IPS-15b (cell line): ENCODE measurements around the gene TIE1.

ENCODE experiments used
- H3K27me3 ChIP-seq: one replicate; pipeline ENCODE4 v1.6.1; 2013; ENCODE audit warnings: low read length; ENCODE audit not compliant: control insufficient read depth, insufficient read depth
- H3K36me3 ChIP-seq: one replicate; pipeline ENCODE4 v1.6.1; 2013; ENCODE audit warnings: low read length; ENCODE audit not compliant: control insufficient read depth, insufficient read depth
- H3K4me1 ChIP-seq: one replicate; pipeline ENCODE4 v1.6.1; 2013; ENCODE audit warnings: mild to moderate bottlenecking, low read length; ENCODE audit not compliant: control insufficient read depth, insufficient read depth
- H3K4me3 ChIP-seq: one replicate; pipeline ENCODE4 v1.5.1; 2013; ENCODE audit warnings: low read depth, low read length
- H3K9ac ChIP-seq: one replicate; pipeline ENCODE4 v1.6.1; 2013; ENCODE audit warnings: low read depth, mild to moderate bottlenecking, low read length
- H3K9me3 ChIP-seq: one replicate; pipeline ENCODE4 v1.6.1; 2013; ENCODE audit warnings: mild to moderate bottlenecking, low read length; ENCODE audit not compliant: control insufficient read depth, insufficient read depth

Gene TIE1

DNA sequence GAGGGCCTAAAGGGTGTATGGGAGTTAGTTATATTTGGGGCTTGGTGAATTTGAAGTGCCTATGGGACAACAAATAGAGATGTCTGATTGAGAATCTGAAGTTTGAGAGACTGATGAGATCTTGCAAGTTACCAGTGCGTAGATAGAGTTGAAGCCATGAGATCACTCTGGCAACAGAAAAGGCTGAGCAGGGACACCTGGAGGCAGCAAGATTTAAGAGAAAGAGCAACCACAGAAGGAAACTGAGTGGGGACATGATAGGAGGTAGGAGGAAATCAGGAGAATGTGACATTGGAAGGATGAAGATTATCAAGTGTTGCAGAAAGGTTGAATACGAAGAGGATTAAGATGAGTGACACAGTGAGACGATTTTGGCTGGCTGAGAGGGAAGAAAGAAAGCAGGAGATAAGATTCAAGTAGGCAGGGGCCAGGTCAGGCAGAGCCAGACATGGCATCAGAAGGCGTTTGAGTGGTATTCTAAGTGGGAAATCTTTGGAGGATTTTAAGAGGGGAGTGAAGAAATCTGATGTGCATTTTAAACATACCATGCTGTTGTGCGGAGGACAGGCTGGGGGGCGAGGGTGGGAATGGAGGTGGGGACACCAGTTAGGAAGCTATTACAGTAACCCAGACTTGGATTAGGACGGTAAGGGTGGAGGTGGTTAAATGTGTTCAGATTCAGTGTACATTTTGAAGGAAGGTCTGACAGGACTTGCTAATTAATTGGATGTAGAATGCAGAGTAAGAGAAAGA is 33.8 kb downstream of the TIE1 start:
- Histone ChIP-seq H3K36me3 (no peaks in the 10 kb centered on the region), H3K27me3 (no peaks in the 10 kb centered on the region), H3K4me1 (peaks cover 3% of the 10 kb centered on the region), H3K9ac (no peak overlapping the region), H3K4me3 (no peak overlapping the region), H3K9me3 (no peaks in the 10 kb centered on the region)

DNA sequence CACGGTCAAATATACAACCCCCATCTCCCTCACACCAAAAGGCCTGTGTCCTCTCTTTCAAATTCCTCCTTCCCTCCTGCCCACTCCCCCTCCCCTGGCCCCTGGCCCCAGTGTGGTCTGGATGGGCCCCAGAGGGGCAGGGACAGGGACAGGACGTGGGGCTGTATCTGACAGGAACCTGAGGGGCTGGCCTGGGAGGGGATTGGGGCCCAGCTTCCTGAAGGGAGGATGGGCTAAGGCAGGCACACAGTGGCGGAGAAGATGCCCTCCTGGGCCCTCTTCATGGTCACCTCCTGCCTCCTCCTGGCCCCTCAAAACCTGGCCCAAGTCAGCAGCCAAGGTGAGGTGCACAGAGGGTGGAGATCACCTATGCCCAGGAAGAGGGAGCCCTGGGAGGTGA is 36.8 kb downstream of the TIE1 start, which contains the start of gene MPL:
TSS of gene MPL (plus strand) at position 231 of the 400 bp plus-strand sequence. CDS start at position 262, 31 bp downstream.
- H3K4me1 ChIP-seq = no peaks in the 10 kb centered on the region
- no peaks in the 10 kb centered on the region for H3K36me3 ChIP-seq
- H3K27me3 ChIP-seq = no peaks in the 10 kb centered on the region
- H3K4me3 ChIP-seq = no peak within 1 kb of the TSS
- no peak within 1 kb of the TSS for H3K9ac ChIP-seq
- H3K9me3 ChIP-seq = no peaks in the 10 kb centered on the region

DNA sequence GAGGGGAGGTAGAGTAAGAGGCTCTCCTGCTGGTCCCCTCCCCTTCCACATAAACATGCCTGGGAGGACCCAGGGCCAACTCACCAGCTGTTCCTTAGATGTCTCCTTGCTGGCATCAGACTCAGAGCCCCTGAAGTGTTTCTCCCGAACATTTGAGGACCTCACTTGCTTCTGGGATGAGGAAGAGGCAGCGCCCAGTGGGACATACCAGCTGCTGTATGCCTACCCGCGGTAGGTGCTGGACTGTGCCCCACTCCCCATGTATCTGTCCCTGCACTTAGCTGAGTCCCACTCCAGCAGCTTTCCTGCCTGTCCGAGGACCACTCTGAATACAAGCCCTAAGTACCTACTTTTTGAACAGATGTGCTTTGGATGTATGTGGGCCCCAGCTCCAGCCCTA is 37.2 kb downstream of the TIE1 start:
- Histone ChIP-seq H3K4me3 (no peak overlapping the region), H3K36me3 (no peaks in the 10 kb centered on the region), H3K4me1 (no peaks in the 10 kb centered on the region), H3K9ac (no peak overlapping the region), H3K27me3 (no peaks in the 10 kb centered on the region), H3K9me3 (no peaks in the 10 kb centered on the region)

DNA sequence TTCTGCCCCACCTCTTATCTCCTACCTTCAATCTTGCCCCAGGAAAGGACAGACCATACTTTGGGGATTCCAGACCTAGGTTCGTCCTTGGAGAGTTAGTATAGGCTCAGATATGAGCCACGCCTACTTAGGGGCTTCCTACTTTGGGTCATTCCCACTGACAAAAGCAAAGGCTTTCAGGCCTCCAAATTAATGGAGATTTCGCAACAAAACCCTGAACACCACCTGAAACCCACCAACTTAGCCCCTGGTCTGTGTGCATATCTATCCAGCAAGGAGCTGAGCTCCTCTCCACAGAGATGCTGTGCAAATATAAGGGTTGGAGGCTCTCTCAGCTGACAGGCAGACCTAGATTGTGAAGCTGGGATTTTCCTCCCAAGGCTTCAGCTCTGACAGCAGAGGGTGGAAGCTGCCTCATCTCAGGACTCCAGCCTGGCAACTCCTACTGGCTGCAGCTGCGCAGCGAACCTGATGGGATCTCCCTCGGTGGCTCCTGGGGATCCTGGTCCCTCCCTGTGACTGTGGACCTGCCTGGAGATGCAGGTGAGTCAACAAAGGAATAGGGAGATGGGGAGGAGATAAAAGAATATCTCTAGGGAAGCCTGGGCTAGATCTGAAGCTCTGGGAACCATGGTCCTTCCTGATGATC is 38.9 kb downstream of the TIE1 start:
- Histone ChIP-seq H3K4me1 (no peaks in the 10 kb centered on the region), H3K27me3 (no peaks in the 10 kb centered on the region), H3K4me3 (no peak overlapping the region), H3K9me3 (no peaks in the 10 kb centered on the region), H3K36me3 (no peaks in the 10 kb centered on the region), H3K9ac (no peak overlapping the region)

DNA sequence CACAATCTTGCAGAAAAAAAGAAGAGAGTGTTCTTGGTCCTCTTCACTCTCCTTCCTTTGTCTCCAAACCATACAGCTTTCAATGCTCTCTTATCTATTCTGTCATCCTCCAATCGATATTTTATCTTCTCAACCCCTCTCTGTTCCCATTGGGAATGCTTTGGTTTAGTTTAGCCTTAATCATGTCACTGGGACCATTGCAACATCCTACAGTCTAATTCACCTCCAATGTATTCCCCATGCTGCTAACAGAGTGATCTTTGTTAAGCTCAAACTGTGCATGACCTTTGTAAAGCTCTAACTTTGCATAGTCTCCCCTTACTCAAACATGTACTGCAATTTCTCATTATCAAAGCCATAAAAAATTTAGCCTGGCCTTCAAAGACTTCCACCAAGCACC is 39.8 kb downstream of the TIE1 start:
- no peaks in the 10 kb centered on the region for H3K36me3 ChIP-seq
- H3K9me3 ChIP-seq = no peaks in the 10 kb centered on the region
- no peaks in the 10 kb centered on the region for H3K27me3 ChIP-seq
- no peak overlapping the region for H3K9ac ChIP-seq
- no peak overlapping the region for H3K4me3 ChIP-seq
- H3K4me1 ChIP-seq = no peaks in the 10 kb centered on the region

DNA sequence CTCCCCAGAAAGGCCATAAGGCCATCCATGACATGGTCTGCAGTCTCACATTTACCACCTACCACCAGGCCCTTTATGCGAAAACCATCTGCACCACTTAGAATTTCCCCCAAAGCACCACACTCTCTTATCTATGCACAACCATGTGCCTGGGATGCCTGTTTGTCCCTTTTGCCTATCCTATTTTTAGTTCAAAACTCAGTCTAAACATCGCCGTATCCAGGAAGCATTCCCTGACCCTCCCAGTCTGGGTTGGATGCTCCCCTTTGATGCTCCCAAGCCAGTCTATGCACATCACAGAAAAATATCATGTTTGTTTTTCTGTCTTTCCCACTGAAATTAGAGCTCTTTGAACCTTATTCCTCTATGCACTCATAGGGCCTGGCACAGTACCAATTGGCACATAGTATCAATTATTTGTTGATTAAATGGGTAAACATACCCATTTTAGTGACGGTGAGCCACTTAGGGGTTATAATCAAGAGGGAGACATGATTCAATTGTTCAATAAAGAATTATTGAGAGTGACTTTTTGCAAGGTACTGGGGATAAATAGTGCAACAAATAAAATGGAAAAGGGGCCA is 43.6 kb downstream of the TIE1 start:
- Histone ChIP-seq H3K27me3 (peaks cover 21% of the 10 kb centered on the region), H3K4me1 (peaks cover 2% of the 10 kb centered on the region), H3K9me3 (no peaks in the 10 kb centered on the region)

DNA sequence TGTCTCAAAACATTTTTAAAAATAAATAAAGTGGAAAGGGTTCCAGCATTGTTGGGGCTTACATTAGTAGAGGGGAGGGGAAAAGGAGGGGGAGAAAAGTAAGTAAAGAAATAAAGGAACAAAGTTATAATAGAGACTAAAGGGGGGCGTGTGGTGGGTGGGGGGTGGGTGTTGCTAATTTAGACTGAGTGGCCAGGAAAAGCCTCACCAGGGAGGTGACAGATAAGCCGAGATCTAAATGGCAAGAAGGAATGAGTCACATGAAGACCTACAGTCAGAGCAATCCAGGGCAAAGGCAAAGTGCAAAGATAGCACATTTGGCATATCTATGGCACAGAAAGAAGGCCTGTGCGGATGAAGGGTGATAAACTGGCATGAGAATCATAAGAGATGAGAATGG is 44.3 kb downstream of the TIE1 start:
- Histone ChIP-seq H3K9ac (no peak overlapping the region), H3K27me3 (peaks cover 21% of the 10 kb centered on the region), H3K9me3 (no peaks in the 10 kb centered on the region), H3K4me3 (no peak overlapping the region), H3K36me3 (no peaks in the 10 kb centered on the region), H3K4me1 (peaks cover 7% of the 10 kb centered on the region)

More for the DNA sequence above, 43.6 kb downstream of the TIE1 start:
- no peaks in the 10 kb centered on the region for H3K36me3 ChIP-seq
- H3K4me3 ChIP-seq = no peak overlapping the region
- no peak overlapping the region for H3K9ac ChIP-seq

DNA sequence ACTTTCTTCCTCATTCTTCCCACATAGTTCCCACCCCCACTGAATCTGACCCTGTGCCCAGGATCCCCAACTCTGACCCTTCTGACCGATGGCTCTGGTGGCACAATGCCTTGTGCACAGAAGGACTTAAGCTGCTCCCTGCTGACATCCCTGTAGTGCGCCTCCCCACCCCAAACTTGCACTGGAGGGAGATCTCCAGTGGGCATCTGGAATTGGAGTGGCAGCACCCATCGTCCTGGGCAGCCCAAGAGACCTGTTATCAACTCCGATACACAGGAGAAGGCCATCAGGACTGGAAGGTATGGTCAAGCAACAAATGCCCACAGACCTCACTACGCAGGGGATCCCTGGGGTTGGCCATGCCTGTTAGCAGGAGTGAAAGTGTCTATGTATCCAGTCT is 45.9 kb downstream of the TIE1 start:
- Histone ChIP-seq H3K27me3 (peaks cover 21% of the 10 kb centered on the region), H3K9me3 (no peaks in the 10 kb centered on the region), H3K36me3 (no peaks in the 10 kb centered on the region), H3K4me1 (peaks cover 10% of the 10 kb centered on the region), H3K9ac (no peak overlapping the region), H3K4me3 (no peak overlapping the region)

DNA sequence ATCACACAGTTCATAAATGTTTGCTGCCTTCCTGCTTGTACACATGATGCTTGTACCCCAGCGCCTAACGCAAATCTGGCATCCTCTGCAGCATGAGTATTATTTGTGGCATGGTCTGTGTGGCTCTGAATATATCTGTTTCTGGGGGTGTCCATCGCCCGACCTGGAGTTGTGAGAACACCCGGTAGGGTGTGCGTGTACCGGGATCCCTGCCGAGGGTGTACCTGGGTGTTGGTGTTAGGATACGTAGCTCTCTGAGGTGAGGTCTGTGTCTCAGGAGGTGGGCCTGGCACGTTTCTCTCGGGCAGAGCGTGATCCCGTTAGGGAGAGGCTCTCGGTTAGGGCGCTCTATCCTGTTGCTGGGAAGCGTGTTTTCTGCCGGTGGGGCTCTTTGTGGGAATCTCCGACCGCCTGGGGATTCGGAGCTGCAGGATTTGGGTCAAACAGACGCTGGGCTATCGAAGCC is 47.6 kb downstream of the TIE1 start:
- Histone ChIP-seq H3K4me3 (peak overlapping the region; percentile 95), H3K9me3 (no peaks in the 10 kb centered on the region), H3K27me3 (peaks cover 21% of the 10 kb centered on the region), H3K4me1 (peaks cover 10% of the 10 kb centered on the region), H3K36me3 (no peaks in the 10 kb centered on the region), H3K9ac (peak overlapping the region; percentile 65)

DNA sequence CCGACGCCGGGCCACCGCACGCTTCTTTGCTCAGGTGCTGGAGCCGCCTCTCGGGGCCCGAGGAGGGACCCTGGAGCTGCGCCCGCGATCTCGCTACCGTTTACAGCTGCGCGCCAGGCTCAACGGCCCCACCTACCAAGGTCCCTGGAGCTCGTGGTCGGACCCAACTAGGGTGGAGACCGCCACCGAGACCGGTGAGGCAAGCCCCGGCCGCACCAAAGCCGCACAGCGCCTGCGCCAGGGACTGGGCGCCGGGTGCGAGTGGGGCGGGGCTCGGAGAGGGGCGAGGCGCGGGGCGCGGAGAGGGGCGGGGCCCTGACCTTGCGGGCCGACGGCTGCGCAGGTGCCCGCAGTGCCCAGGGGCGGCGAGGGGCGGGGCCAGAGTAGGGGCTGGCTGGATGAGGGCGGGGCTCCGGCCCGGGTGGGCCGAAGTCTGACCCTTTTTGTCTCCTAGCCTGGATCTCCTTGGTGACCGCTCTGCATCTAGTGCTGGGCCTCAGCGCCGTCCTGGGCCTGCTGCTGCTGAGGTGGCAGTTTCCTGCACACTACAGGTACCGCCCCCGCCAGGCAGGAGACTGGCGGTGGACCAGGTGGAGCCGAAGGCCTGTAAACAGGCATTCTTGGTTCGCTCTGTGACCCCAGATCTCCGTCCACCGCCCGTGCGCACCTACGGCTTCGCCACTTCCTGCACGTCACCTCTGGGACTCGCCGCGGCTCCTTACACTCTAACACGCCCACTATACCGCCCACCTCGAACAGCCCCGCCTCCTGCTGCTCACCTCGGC is 48.2 kb downstream of the TIE1 start:
- H3K9ac ChIP-seq = peak overlapping the region; percentile 92
- H3K27me3 ChIP-seq = peaks cover 21% of the 10 kb centered on the region
- H3K4me3 ChIP-seq = peak overlapping the region; percentile 95
- no peaks in the 10 kb centered on the region for H3K9me3 ChIP-seq
- peaks cover 10% of the 10 kb centered on the region for H3K4me1 ChIP-seq
- H3K36me3 ChIP-seq = no peaks in the 10 kb centered on the region

DNA sequence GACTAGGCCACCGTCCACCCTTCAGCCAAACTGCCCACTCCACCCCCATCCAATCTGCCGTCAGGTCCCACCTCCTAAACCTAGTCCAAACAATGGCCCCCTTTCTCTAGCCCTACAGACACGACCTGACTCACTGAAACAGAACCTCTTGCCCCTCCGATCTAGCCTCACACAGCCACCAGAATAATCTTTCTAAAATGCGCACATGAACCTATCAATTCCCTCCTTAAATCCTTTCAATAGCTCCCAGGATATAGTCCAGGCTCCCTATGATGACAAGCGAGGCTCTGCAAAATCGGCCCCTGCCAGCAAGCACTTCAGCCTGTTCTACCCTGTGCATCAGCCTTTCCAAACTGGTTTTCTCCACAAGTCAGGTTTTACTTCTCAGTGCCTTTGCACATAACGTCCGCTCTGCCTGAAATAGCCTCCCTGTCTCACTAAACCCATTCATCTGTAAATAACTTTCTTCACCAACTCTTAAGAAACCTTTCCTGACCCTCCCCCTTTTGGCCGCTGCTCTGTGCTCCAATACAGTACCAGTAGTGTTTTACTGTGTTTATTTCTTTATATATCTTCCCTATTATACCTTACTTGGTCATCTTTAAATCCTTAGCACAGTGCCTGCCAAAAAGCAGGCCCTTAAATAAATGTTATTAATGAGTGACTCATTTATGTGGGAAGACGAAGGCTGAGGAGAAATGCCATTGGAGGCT is 49.0 kb downstream of the TIE1 start:
- no peaks in the 10 kb centered on the region for H3K36me3 ChIP-seq
- peaks cover 21% of the 10 kb centered on the region for H3K27me3 ChIP-seq
- peak overlapping the region; percentile 85 for H3K9ac ChIP-seq
- H3K9me3 ChIP-seq = no peaks in the 10 kb centered on the region
- peaks cover 10% of the 10 kb centered on the region for H3K4me1 ChIP-seq
- H3K4me3 ChIP-seq = peak overlapping the region; percentile 95
